GM19099 (cell line): ENCODE data around the gene C1orf210.

ENCODE experiments used
- POLR2A ChIP-seq: IDR thresholded peaks from 3 replicates; pipeline ENCODE4 v1.6.1; 2011; ENCODE audit warnings: low read depth; ENCODE audit not compliant: insufficient read length; ENCODE audit errors: extremely low read depth

Gene C1orf210

DNA sequence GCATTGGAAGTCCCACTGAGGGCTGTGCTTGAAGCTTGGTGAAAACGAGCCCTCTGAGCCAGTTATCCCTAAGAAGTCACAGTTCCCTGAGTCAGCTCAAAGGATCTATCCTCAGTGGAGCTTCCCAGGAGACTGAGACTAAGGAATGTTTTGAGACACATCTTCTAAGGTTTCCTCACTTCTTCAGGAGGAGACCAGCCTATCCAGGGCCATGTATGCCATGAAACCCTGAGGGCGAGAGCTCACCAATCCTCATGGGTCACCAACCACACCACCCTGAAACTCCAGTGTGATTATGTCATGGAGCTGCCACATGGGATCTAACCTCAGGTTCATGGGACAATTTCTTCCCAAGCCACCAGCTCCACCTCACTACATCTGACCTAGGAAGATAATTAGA, 7.8 kb upstream of the C1orf210 start:
- TF ChIP-seq POLR2A: no peak

DNA sequence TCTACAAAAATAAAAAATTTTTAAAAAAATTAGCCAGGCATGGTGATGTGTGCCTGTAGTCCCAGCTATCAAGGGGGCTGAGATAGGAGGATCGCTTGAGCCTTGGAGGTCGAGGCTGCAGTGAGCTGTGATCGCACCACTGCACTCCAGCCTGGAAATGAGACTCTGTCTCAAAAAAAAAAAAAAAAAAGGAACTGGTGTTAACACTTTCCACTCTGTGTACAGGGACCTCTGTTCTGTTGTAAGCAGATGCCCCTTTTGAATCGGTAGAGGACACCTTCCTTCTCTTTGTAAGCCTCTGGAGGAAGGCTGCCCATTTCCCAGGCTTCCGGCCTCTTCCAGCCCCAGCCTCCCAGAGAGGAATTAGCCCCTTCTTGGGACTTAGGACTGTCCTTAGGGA, 7.3 kb upstream of the C1orf210 start:
- TF ChIP-seq POLR2A: no peak

DNA sequence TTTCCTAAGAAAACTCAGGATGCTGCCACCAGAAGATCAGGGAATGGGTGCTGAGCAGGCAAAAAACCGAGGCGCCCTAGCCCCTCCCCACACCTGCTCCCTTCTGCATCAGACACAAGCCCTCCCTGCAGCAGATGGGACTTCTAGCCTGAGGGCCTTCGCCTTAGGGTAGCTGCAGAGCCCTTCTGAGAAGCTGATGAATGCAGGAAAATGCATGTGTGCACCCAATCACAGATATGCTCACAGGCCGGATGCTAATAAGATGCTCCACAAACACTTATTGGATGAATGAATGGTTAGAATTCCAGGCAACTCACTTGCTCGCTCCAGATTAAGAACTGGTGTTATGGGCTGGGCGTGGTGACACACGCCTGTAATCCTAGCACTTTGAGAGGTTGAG, 6.8 kb upstream of the C1orf210 start:
- no peak for TF ChIP-seq POLR2A

DNA sequence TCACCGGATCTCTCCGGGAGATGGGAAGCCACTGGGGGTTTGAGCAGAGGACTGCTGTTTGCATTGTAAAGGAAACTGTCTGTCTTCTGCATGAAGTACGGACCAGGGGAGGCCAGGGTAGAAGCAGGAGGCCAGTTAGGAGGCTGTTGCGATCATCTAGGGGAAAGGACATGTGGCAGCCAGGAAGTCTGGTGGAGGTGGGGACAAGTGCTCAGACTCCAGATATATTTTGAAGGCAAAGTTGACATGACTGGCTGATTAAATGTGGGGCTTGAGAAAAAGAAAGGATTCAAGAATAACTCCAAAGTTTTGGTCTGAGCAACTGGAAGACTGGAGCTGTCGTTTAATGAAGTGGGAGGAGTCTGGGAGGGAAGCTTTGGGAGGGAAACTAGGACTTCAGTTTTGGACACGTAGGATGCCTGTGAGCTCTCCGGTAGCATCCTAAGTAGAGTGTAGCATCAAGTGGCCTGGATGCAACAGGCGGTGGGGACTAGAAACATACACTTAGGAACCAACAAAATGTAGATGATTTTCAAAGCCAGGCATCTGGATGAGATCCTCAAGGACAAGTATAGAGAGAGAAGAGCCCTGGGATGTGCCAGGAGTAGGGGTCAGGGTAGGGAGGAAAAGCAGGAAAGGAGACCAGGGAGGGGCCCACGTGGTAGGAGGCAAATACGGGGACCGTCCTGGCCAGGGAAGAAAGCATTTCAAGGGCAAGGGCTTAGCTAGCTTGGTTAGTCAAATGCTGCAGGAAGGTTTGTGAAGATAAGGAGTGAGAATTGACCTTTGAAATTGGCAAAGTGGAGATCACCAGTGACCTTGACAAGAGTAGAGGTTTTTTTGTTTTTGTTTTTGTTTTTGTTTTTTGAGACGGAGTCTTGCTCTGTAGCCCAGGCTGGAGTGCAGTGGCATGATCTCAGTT, 3.7 kb upstream of the C1orf210 start:
- TF ChIP-seq POLR2A: no peak

DNA sequence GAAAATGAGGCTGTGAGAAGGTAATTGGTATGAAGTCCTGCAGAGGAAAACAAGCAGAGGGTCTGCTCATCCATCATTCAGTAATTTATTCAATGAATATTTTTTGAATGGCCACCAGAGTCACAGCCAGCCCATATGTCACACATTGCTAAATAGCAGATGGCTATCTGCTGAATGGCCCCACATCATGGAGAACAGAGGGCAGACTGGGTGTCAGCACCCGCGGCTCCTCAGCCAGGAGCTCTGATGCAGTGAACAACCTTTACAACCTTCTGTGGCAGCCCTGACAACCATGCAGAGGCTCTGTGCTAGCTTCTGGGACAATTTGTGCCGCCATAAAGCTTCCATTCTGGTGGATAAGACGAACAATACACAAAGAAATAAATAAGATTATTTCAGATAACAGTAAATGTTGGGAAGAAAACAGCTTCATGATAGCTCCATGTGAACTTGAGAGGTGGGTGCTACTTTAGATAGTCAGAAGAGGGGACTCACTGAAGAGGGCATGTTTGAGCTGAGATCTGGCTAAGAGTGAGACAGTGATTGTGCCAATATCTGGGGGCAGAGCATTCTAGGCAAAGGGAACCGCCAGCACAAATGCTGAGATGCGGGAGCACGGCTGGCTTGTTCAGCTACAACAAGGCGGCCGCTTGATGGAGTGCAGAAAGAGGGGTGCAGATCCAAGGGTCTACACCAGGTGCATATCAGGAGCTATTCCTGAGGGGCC, 2.8 kb upstream of the C1orf210 start:
- TF ChIP-seq POLR2A: no peak

DNA sequence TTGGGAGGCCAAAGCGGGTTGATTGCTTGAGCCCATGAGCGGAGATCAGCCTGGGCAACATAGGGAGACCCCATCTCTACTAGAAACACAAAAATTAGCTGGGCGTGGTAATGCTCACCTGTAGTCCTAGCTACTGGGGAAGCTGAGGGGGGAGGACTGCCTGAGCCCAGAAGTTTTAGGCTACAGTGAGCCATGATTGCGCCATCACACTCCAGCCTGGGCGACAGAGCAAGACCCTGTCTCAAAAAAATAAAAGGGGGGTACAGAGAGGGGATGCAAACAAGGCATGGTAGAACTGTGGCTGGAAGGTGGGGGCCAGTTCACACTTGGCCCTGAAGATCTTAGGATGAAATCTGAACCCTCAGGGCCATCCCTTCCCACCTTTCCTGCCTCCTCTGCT, 1.2 kb upstream of the C1orf210 start:
- no peak for TF ChIP-seq POLR2A

DNA sequence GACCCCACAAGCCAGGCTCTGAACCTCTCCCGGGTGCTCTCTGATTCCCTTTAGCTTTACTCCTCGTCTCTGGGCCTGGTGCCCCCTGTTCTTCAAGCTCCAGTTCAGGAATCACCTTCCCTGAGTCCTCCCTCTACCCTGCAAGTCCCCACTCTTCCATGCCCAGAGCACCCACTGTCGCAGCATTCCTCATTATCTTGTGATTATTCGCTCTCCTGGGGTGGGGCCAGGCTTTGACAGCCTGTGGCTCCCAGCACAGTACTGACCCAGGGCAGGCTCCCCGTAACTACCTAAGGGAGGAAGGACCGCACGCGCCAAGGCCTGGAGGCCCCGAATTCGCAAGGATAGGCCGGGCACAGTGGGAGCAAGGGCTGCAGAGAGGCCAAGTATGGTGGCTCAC, 734 bp upstream of the C1orf210 start:
- no peak for TF ChIP-seq POLR2A

DNA sequence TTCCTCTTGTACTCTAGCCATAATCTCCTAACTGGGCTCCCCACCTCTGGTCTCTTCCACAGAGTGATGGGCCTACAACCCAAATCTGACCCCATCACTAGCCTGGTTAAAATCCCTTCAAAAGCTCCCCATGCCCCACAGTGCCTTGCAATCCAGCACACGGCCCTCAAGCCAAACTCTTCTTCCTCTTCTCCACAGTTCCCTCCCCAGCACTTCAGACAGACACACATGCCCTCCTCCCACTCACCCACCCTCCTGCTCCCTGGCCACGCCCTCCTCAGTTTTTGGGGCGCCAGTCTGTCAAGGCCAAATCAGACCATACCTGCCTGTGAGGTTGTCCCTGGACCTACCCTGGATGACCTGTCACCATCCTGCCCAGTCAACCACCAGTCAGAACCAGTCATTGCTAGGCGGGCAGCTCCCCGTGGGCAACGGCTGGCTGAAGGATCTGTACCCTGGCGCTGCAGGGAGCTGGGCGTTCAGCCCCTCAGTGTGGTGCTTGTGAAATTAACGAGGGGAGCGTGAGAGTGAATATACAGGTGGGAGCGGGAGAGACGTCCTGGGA, 753 bp downstream of the C1orf210 start:
- TF ChIP-seq POLR2A: no peak

DNA sequence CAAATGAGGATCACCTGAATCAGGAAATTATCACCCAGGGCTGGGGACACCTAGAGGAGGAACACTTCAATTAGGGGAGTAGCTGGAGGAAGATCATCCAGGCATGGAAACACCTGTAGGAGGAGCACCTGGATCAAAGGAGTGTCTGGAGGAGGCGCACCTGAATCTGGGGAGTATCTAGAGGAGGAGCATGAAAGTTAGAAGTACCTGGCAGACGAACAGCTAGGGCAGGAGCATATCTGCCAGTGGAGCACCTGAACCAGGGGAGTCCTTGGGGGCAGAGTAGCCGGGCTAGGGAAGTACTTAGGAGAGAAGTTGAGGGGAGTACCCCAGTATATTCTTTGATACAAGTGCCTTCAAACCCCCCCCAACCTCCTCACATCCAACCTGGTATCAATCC, 1.3 kb downstream of the C1orf210 start:
- no peak for TF ChIP-seq POLR2A

DNA sequence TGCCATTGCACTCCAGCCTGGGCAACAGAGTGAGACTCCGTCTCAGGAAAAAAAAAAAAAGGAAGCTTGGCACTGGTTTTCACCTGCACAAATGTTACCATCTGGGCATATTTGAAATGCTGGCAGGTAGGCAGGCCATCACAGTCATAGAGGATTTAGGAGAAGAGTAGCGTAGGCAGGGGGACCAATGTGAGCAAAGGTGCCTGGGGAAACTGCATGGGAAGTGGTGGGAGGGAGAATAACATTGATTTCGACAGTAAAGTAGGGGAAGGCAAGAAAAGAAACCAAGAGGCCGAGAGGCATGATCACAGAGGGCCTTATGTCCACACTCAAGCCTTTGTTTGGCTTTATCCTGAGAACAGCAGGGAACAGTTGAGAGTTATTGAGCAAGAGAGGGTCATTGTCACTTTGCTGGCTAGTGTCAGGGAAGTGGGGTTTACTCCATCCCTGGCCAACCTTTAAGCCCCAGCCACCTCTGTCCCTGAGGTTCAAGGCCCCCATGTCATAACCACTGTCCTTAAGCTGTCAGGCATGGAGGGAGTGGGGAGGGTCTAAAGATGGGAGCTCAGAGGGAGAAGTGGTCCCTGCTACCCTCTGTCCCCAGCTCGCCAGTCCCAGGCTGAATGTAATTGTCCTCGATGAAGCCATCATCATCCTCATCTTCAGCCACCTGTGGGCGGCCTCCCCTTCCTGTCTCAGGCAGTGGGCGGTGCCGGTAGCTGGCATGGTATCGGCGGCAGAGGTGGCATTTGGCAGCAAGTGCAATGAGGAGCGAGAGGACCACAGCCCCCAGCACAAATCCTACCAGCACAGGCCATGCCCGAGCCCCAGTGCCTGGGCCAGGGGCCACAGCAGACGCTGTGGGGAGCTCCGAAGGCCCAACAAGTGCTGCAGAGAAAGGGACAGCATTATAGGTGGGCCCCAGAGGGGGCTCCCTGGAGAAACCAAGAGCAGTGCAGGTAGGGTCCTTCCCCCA, 2.9 kb downstream of the C1orf210 start:
- no peak for TF ChIP-seq POLR2A

DNA sequence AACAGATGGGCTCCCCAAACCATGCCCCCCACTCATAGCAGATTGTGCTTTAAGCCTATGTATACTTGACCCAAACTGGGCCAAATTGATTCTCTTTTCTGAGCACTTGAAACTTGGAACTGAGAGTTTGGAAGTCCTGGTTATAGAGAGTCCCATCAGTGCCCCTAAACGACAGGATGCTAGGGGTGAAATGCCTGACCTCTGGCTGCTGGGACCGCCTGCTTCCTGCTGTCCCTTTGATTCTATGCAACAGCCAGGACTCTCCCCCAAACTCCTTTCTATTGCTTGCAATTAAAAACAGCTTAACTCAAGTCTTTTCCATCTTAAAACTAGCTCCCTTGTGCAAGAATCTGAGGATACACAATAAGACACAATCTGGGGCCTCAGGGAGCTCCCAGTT, 4.7 kb downstream of the C1orf210 start:
- no peak for TF ChIP-seq POLR2A

DNA sequence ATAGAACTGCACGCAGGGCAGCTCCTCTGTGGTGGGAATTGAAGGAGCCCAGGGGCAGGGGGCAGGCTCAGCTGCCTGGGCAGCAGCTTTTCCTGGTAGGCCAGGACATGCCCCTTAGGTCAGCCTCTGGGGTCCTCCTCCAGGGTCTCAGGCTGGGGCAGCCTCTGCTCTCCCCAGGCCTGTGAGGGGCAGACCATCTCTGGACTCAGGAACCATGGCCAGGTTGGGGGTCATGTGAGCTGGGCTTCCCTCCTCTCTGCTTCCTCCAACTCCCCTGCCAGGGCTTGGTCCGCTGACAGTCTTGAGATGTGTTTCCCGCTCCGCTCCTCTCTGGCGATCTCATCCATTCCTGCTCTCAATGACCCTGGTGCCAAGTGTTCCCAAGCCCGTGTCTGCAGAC, 5.7 kb downstream of the C1orf210 start:
- TF ChIP-seq POLR2A: no peak

DNA sequence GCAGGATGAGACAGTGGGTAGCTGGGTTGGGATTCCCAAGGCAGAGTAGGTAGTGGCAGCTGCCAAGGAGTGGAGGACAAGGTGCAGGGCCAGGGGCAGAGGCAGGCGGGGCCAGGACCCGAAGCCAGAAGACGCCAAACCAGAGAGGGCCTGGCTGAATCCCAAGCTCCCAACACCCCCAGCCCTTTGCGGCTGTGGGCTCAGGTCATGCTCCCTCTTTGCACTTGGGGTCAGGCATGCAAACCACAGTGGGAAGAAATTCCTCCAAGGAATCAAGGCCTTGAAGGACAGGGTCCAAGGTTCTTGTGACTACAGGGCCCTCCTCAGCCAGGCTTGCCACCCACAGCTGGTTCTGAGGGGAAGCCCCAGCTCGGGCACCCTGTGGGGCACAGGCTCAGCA, 6.2 kb downstream of the C1orf210 start:
- no peak for TF ChIP-seq POLR2A

DNA sequence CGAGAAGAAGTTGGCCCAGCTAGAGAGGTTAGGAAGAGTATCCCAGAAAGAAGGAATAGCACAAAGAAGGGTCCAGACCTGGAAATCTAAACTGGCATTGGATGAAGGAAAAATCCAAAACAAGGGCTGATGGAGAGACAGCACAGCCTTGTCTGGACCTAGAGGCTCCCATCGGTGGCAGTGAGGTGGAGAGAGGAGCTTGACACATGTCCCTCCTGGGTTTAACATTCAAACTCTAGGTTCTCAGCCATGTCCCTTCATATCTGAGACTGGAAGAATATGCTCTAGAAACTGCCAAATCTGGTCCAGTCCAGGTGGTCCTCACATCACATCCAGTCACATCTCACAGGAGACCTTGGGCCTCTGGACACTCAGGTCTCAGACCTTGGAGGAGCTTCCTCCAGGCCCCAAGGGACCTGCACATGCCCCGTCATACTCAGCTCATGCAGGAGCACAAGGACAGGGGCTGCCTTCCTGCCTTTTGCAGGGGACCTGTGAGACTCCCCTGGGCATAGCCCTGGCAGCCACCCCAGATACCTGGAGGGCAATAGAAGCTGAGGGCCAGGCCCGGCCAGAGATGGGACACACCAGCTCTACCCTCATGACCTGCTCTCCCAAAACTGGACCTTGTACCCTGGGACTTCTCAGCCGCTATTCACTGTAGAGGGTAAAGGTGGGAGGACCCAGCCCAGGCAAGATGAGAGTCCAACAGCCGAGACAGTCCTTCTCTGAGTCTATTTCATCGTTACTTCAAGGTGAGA, 8.1 kb downstream of the C1orf210 start:
- no peak for TF ChIP-seq POLR2A

DNA sequence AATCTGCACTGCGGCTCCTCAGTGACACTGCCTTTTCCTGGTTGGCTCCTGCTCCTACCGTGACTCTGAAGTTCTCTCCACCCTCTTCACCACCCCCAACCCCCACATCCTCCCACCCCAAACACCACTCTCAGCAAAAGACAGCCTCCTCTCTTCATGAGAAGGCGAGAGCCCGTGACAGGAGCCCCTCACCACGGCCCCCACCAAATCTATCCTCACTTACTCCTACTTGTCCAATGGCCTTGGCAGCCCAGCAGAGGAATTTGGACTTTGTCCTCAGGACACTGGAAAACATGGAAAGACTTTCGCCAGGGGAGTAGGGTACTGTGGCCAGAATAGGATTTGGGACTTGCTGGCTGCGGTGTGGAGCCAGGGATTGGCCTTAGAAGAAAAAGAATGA, 8.7 kb downstream of the C1orf210 start:
- TF ChIP-seq POLR2A: no peak
